ENCODE data around the gene AXIN1.
"Not testable (repeated sequence)": the region's sequence is repeated elsewhere in the genome, so short reads cannot be mapped to it uniquely, and the experiment has no call there.

AXIN1 gene

GRCh38 chr16:364595-365491 is 12.3 kb upstream of the AXIN1 start:
- no peak overlapping the region for H3K4me3 ChIP-seq (ENCODE audit: low read length)
- H3K27me3 ChIP-seq (ENCODE audit: control insufficient read depth, insufficient read depth, low read length) = peaks cover 6% of the 10 kb centered on the region
- peaks cover 13% of the 10 kb centered on the region for H3K4me1 ChIP-seq (ENCODE audit: control insufficient read depth, insufficient read depth, low read length)
- H3K36me3 ChIP-seq (ENCODE audit: insufficient read depth, low read length) = peaks cover 23% of the 10 kb centered on the region
- no peaks in the 10 kb centered on the region for H3K9me3 ChIP-seq (replicated peaks; ENCODE audit: low read length)
- H3K9ac ChIP-seq (ENCODE audit: low read depth, low read length) = no peak overlapping the region
- no peak overlapping the region for H3K4me2 ChIP-seq (ENCODE audit: low read length)

- no peak overlapping the region for H3K9ac ChIP-seq (ENCODE audit: low read depth, low read length)
- H3K27me3 ChIP-seq (ENCODE audit: control insufficient read depth, insufficient read depth, low read length) = peaks cover 6% of the 10 kb centered on the region
- peaks cover 23% of the 10 kb centered on the region for H3K36me3 ChIP-seq (ENCODE audit: insufficient read depth, low read length)
- no peak overlapping the region for H3K4me2 ChIP-seq (ENCODE audit: low read length)
- H3K4me1 ChIP-seq (ENCODE audit: control insufficient read depth, insufficient read depth, low read length) = peaks cover 7% of the 10 kb centered on the region
- no peak overlapping the region for H3K4me3 ChIP-seq (ENCODE audit: low read length)
- H3K9me3 ChIP-seq (replicated peaks; ENCODE audit: low read length) = no peaks in the 10 kb centered on the region
These were observed 11.4 kb upstream of the AXIN1 start for GRCh38 chr16:363766-364490.

- H3K4me3 ChIP-seq (ENCODE audit: low read length) = no peak overlapping the region
- H3K36me3 ChIP-seq (ENCODE audit: insufficient read depth, low read length) = peaks cover 20% of the 10 kb centered on the region
- H3K4me2 ChIP-seq (ENCODE audit: low read length) = no peak overlapping the region
- H3K9ac ChIP-seq (ENCODE audit: low read depth, low read length) = no peak overlapping the region
- peaks cover 7% of the 10 kb centered on the region for H3K4me1 ChIP-seq (ENCODE audit: control insufficient read depth, insufficient read depth, low read length)
- no peaks in the 10 kb centered on the region for H3K9me3 ChIP-seq (replicated peaks; ENCODE audit: low read length)
- H3K27me3 ChIP-seq (ENCODE audit: control insufficient read depth, insufficient read depth, low read length) = peaks cover 6% of the 10 kb centered on the region
These were observed 10.7 kb upstream of the AXIN1 start for GRCh38 chr16:363110-363765.

- H3K9ac ChIP-seq (ENCODE audit: low read depth, low read length); H3K4me1 ChIP-seq (ENCODE audit: control insufficient read depth, insufficient read depth, low read length); H3K9me3 ChIP-seq (replicated peaks; ENCODE audit: low read length); H3K4me3 ChIP-seq (ENCODE audit: low read length); H3K27me3 ChIP-seq (ENCODE audit: control insufficient read depth, insufficient read depth, low read length): not testable (repeated sequence)
- Histone ChIP-seq H3K4me2 (ENCODE audit: low read length) (peak overlapping the region; percentile 69), H3K36me3 (ENCODE audit: insufficient read depth, low read length) (peaks cover 17% of the 10 kb centered on the region)
These were observed 10.1 kb upstream of the AXIN1 start for GRCh38 chr16:362702-362999.

GRCh38 chr16:361872-362701 is 9.6 kb upstream of the AXIN1 start:
- Histone ChIP-seq H3K4me3 (ENCODE audit: low read length) (no peak overlapping the region), H3K27me3 (ENCODE audit: control insufficient read depth, insufficient read depth, low read length) (peaks cover 6% of the 10 kb centered on the region), H3K9me3 (replicated peaks; ENCODE audit: low read length) (no peaks in the 10 kb centered on the region), H3K9ac (ENCODE audit: low read depth, low read length) (no peak overlapping the region), H3K4me1 (ENCODE audit: control insufficient read depth, insufficient read depth, low read length) (peaks cover 7% of the 10 kb centered on the region), H3K36me3 (ENCODE audit: insufficient read depth, low read length) (peaks cover 11% of the 10 kb centered on the region), H3K4me2 (ENCODE audit: low read length) (peak overlapping the region; percentile 69)

GRCh38 chr16:361341-361871 is 8.9 kb upstream of the AXIN1 start:
- peaks cover 4% of the 10 kb centered on the region for H3K36me3 ChIP-seq (ENCODE audit: insufficient read depth, low read length)
- H3K4me2 ChIP-seq (ENCODE audit: low read length) = no peak overlapping the region
- no peaks in the 10 kb centered on the region for H3K9me3 ChIP-seq (replicated peaks; ENCODE audit: low read length)
- peaks cover 6% of the 10 kb centered on the region for H3K27me3 ChIP-seq (ENCODE audit: control insufficient read depth, insufficient read depth, low read length)
- H3K9ac ChIP-seq (ENCODE audit: low read depth, low read length) = no peak overlapping the region
- no peak overlapping the region for H3K4me3 ChIP-seq (ENCODE audit: low read length)
- peaks cover 7% of the 10 kb centered on the region for H3K4me1 ChIP-seq (ENCODE audit: control insufficient read depth, insufficient read depth, low read length)

GRCh38 chr16:360698-361336 is 8.3 kb upstream of the AXIN1 start:
- H3K36me3 ChIP-seq (ENCODE audit: insufficient read depth, low read length) = no peaks in the 10 kb centered on the region
- H3K27me3 ChIP-seq (ENCODE audit: control insufficient read depth, insufficient read depth, low read length) = peaks cover 6% of the 10 kb centered on the region
- H3K9me3 ChIP-seq (replicated peaks; ENCODE audit: low read length) = no peaks in the 10 kb centered on the region
- peaks cover 7% of the 10 kb centered on the region for H3K4me1 ChIP-seq (ENCODE audit: control insufficient read depth, insufficient read depth, low read length)
- H3K4me2 ChIP-seq (ENCODE audit: low read length) = no peak overlapping the region
- H3K9ac ChIP-seq (ENCODE audit: low read depth, low read length) = no peak overlapping the region
- H3K4me3 ChIP-seq (ENCODE audit: low read length) = no peak overlapping the region

- Histone ChIP-seq H3K4me3 (ENCODE audit: low read length) (no peak overlapping the region), H3K36me3 (ENCODE audit: insufficient read depth, low read length) (no peaks in the 10 kb centered on the region), H3K4me1 (ENCODE audit: control insufficient read depth, insufficient read depth, low read length) (peaks cover 7% of the 10 kb centered on the region), H3K9ac (ENCODE audit: low read depth, low read length) (no peak overlapping the region), H3K9me3 (replicated peaks; ENCODE audit: low read length) (no peaks in the 10 kb centered on the region), H3K4me2 (ENCODE audit: low read length) (no peak overlapping the region), H3K27me3 (ENCODE audit: control insufficient read depth, insufficient read depth, low read length) (peaks cover 6% of the 10 kb centered on the region)
These were observed 7.6 kb upstream of the AXIN1 start for GRCh38 chr16:359871-360697.

GRCh38 chr16:359067-359763 is 6.7 kb upstream of the AXIN1 start:
- H3K4me1 ChIP-seq (ENCODE audit: control insufficient read depth, insufficient read depth, low read length) = peaks cover 2% of the 10 kb centered on the region
- no peaks in the 10 kb centered on the region for H3K9me3 ChIP-seq (replicated peaks; ENCODE audit: low read length)
- H3K27me3 ChIP-seq (ENCODE audit: control insufficient read depth, insufficient read depth, low read length) = peaks cover 6% of the 10 kb centered on the region
- H3K9ac ChIP-seq (ENCODE audit: low read depth, low read length) = no peak overlapping the region
- H3K36me3 ChIP-seq (ENCODE audit: insufficient read depth, low read length) = no peaks in the 10 kb centered on the region
- no peak overlapping the region for H3K4me3 ChIP-seq (ENCODE audit: low read length)
- H3K4me2 ChIP-seq (ENCODE audit: low read length) = no peak overlapping the region

GRCh38 chr16:356741-357140 is 4.2 kb upstream of the AXIN1 start:
- H3K4me2 ChIP-seq (ENCODE audit: low read length) = no peak overlapping the region

More at GRCh38 chr16:356741-357140, 4.2 kb upstream of the AXIN1 start:
- Histone ChIP-seq H3K4me3 (ENCODE audit: low read length) (no peak overlapping the region), H3K9ac (ENCODE audit: low read depth, low read length) (no peak overlapping the region), H3K36me3 (ENCODE audit: insufficient read depth, low read length) (no peaks in the 10 kb centered on the region), H3K27me3 (ENCODE audit: control insufficient read depth, insufficient read depth, low read length) (no peaks in the 10 kb centered on the region), H3K9me3 (replicated peaks; ENCODE audit: low read length) (no peaks in the 10 kb centered on the region), H3K4me1 (ENCODE audit: control insufficient read depth, insufficient read depth, low read length) (no peaks in the 10 kb centered on the region)
